Trophoblast cell (in vitro differentiated cells and primary cell): ENCODE data around the gene EP400.

ENCODE experiments used
- DNase-seq, 2 donors: peaks; one replicate each; pipeline ENCODE4 v3.0.0-alpha.2; 2016
- H2AFZ ChIP-seq: 2 replicates; pipeline ENCODE4 v1.6.1; 2013; ENCODE audit warnings: low read length, moderate library complexity, mild to moderate bottlenecking; ENCODE audit not compliant: insufficient read depth, poor library complexity
- H2AK5ac ChIP-seq: 2 replicates; pipeline ENCODE4 v1.6.1; 2013; ENCODE audit warnings: mild to moderate bottlenecking, low read length
- H2BK120ac ChIP-seq: 2 replicates; pipeline ENCODE4 v1.6.1; 2013; ENCODE audit warnings: low read length, mild to moderate bottlenecking, moderate library complexity; ENCODE audit not compliant: insufficient read depth, poor library complexity
- H2BK12ac ChIP-seq: 2 replicates; pipeline ENCODE4 v1.6.1; 2013; ENCODE audit warnings: mild to moderate bottlenecking, low read length, moderate library complexity
- H2BK5ac ChIP-seq: 2 replicates; pipeline ENCODE4 v1.6.1; 2013; ENCODE audit warnings: low read length, low read depth, moderate library complexity, mild to moderate bottlenecking; ENCODE audit not compliant: poor library complexity
- H3K14ac ChIP-seq: 2 replicates; pipeline ENCODE4 v1.6.1; 2013; ENCODE audit warnings: mild to moderate bottlenecking, low read length
- H3K18ac ChIP-seq: 2 replicates; pipeline ENCODE4 v1.6.1; 2013; ENCODE audit warnings: mild to moderate bottlenecking, low read length
- H3K23ac ChIP-seq: 2 replicates; pipeline ENCODE4 v1.6.1; 2013; ENCODE audit warnings: low read length
- H3K27ac ChIP-seq: 2 replicates; pipeline ENCODE4 v1.5.1; 2013; ENCODE audit warnings: low read depth, mild to moderate bottlenecking, inconsistent platforms, low read length, moderate library complexity
- H3K27me3 ChIP-seq: 2 replicates; pipeline ENCODE4 v1.6.1; 2013; ENCODE audit warnings: inconsistent platforms, mild to moderate bottlenecking, low read length, moderate library complexity; ENCODE audit not compliant: insufficient read depth
- H3K36me3 ChIP-seq, 2 experiments: 1 replicate in 1 of 2; 2 replicates in 1 of 2; pipeline ENCODE4 v1.6.1; 2013; ENCODE audit warnings: low read length in 2 of 2, mild to moderate bottlenecking in 2 of 2, moderate library complexity in 1 of 2; ENCODE audit not compliant: insufficient read depth in 2 of 2, control insufficient read depth in 1 of 2
- H3K4ac ChIP-seq: 2 replicates; pipeline ENCODE4 v1.6.1; 2013; ENCODE audit warnings: low read depth, mild to moderate bottlenecking, low read length, moderate library complexity
- H3K4me1 ChIP-seq, 2 experiments: 1 replicate in 1 of 2; 2 replicates in 1 of 2; pipeline ENCODE4 v1.6.1; 2013; ENCODE audit warnings: low read length in 2 of 2, mild to moderate bottlenecking in 2 of 2, moderate library complexity in 1 of 2; ENCODE audit not compliant: insufficient read depth in 2 of 2, control insufficient read depth in 1 of 2
- H3K4me2 ChIP-seq: 2 replicates; pipeline ENCODE4 v1.6.1; 2013; ENCODE audit warnings: inconsistent platforms, mild to moderate bottlenecking, low read length, moderate library complexity
- H3K4me3 ChIP-seq: 2 replicates; pipeline ENCODE4 v1.5.1; 2013; ENCODE audit warnings: mild to moderate bottlenecking, low read depth, low read length, inconsistent platforms
- H3K79me1 ChIP-seq: one replicate; pipeline ENCODE4 v1.6.1; 2013; ENCODE audit warnings: low read length
- H3K79me2 ChIP-seq: 2 replicates; pipeline ENCODE4 v1.6.1; 2013; ENCODE audit warnings: low read length, mild to moderate bottlenecking; ENCODE audit not compliant: control insufficient read depth, insufficient read depth, poor library complexity
- H3K9ac ChIP-seq: 2 replicates; pipeline ENCODE4 v1.6.1; 2013; ENCODE audit warnings: mild to moderate bottlenecking, low read length
- H3K9me3 ChIP-seq: 2 replicates; pipeline ENCODE4 v1.6.1; 2013; ENCODE audit warnings: low read depth, mild to moderate bottlenecking, control low read depth, inconsistent platforms, low read length; ENCODE audit not compliant: insufficient read depth
- H4K12ac ChIP-seq: 2 replicates; pipeline ENCODE4 v1.6.1; 2013; ENCODE audit warnings: low read depth, mild to moderate bottlenecking, low read length, moderate library complexity
- H4K8ac ChIP-seq: 2 replicates; pipeline ENCODE4 v1.6.1; 2013; ENCODE audit warnings: low read depth, mild to moderate bottlenecking, low read length, moderate library complexity
- H4K91ac ChIP-seq: one replicate; pipeline ENCODE4 v1.6.1; 2013; ENCODE audit warnings: low read depth, mild to moderate bottlenecking, low read length, moderate library complexity
- WGBS: extraction: QIAGEN DNeasy Blood & Tissue Kit; methylation state at CpG from one replicate; pipeline ENCODE4 v1.1.7; 2013; ENCODE audit warnings: missing lambda C conversion rate; ENCODE audit not compliant: insufficient read length, insufficient coverage; ENCODE audit errors: extremely low coverage; 5-methylcytosine and 5-hydroxymethylcytosine counted together

EP400 gene

GRCh38 chr12:132054983-132055382 is 105.2 kb downstream of the EP400 start:
- H4K12ac ChIP-seq, result no peak overlapping the region
- WGBS, result no CpG with 5 or more reads among the region's 12 CpGs
- no peak overlapping the region for H2BK120ac ChIP-seq
- H3K79me1 ChIP-seq, result peaks cover 5% of the 10 kb centered on the region
- H4K91ac ChIP-seq, result no peak overlapping the region
- no peak overlapping the region for H3K4me2 ChIP-seq
- no peak overlapping the region for H3K4ac ChIP-seq
- no peak for DNase-seq
- H2AK5ac ChIP-seq, result no peak overlapping the region
- peaks cover 51 to 67% of the 10 kb centered on the region in 2 experiments for H3K36me3 ChIP-seq
- no peak overlapping the region for H2AFZ ChIP-seq
- no peak overlapping the region for H2BK5ac ChIP-seq
- H3K27ac ChIP-seq, result no peak overlapping the region
- H3K4me1 ChIP-seq, result peaks cover 6 to 11% of the 10 kb centered on the region in 2 experiments
- H2BK12ac ChIP-seq, result no peak overlapping the region
- H3K14ac ChIP-seq, result no peak overlapping the region
- H4K8ac ChIP-seq, result no peak overlapping the region
- H3K9ac ChIP-seq, result no peak overlapping the region
- no peaks in the 10 kb centered on the region for H3K9me3 ChIP-seq
- H3K79me2 ChIP-seq, result no peaks in the 10 kb centered on the region
- H3K23ac ChIP-seq, result no peak overlapping the region
- H3K18ac ChIP-seq, result no peak overlapping the region
- H3K4me3 ChIP-seq, result no peak overlapping the region
- no peaks in the 10 kb centered on the region for H3K27me3 ChIP-seq

DNA sequence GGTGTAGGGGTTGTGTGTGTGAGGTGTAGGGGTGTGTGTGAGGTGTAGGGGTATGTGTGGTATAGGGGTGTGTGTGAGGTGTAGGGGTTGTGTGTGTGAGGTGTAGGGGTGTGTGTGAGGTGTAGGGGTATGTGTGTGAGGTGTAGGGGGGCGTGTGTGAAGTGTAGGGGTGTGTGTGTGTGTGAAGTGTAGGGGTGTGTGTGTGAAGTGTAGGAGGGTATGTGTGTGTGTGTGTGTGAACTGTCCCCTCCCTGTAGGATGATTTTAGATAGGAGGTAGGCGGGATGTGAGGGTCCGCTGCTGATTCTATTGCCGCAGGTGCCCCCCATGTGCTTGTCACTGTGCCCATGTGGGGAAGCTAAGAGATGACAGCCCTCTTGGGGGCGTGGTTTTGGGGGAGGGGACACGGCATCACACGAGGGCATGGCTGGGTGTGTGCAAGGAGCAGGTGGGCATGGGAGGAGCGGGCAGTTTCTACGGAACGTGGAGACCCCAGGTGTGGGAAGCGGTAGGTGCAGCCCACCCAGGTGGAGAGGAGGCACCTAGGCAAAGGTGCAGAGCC is 105.9 kb downstream of the EP400 start:
- Histone ChIP-seq H3K27me3 (no peaks in the 10 kb centered on the region), H2BK120ac (no peak overlapping the region), H3K4me1 (peaks cover 6 to 11% of the 10 kb centered on the region in 2 experiments), H3K9ac (no peak overlapping the region), H3K4me3 (no peak overlapping the region), H3K18ac (no peak overlapping the region), H3K4me2 (no peak overlapping the region), H3K79me1 (peaks cover 5% of the 10 kb centered on the region), H3K4ac (no peak overlapping the region), H2AFZ (no peak overlapping the region), H3K14ac (no peak overlapping the region), H4K91ac (no peak overlapping the region), H3K36me3 (peaks cover 49 to 61% of the 10 kb centered on the region in 2 experiments), H3K9me3 (no peaks in the 10 kb centered on the region), H3K79me2 (no peaks in the 10 kb centered on the region), H2BK5ac (no peak overlapping the region), H4K12ac (no peak overlapping the region), H2AK5ac (no peak overlapping the region), H4K8ac (no peak overlapping the region), H3K23ac (no peak overlapping the region), H3K27ac (no peak overlapping the region), H2BK12ac (no peak overlapping the region)
- 100% methylated on average over 1 of the region's 11 CpGs for WGBS
- DNase-seq, result no peak

GRCh38 chr12:132056320-132056719 is 106.6 kb downstream of the EP400 start:
- no peaks in the 10 kb centered on the region for H3K79me2 ChIP-seq
- peaks cover 5% of the 10 kb centered on the region for H3K79me1 ChIP-seq
- H4K91ac ChIP-seq, result no peak overlapping the region
- WGBS, result no CpG with 5 or more reads among the region's 5 CpGs
- no peak overlapping the region for H3K9ac ChIP-seq
- no peak overlapping the region for H3K14ac ChIP-seq
- peaks cover 6 to 11% of the 10 kb centered on the region in 2 experiments for H3K4me1 ChIP-seq
- no peaks in the 10 kb centered on the region for H3K9me3 ChIP-seq
- H3K23ac ChIP-seq, result no peak overlapping the region
- H4K12ac ChIP-seq, result no peak overlapping the region
- no peak overlapping the region for H3K4me3 ChIP-seq
- H3K27me3 ChIP-seq, result no peaks in the 10 kb centered on the region
- no peak overlapping the region for H2BK5ac ChIP-seq
- no peak for DNase-seq
- H3K4me2 ChIP-seq, result no peak overlapping the region
- H2BK120ac ChIP-seq, result no peak overlapping the region
- no peak overlapping the region for H4K8ac ChIP-seq
- H3K18ac ChIP-seq, result no peak overlapping the region
- H3K4ac ChIP-seq, result no peak overlapping the region
- H2AK5ac ChIP-seq, result no peak overlapping the region
- H2BK12ac ChIP-seq, result no peak overlapping the region
- no peak overlapping the region for H2AFZ ChIP-seq
- H3K27ac ChIP-seq, result no peak overlapping the region
- peaks cover 47 to 59% of the 10 kb centered on the region in 2 experiments for H3K36me3 ChIP-seq

GRCh38 chr12:132056951-132057350 is 107.2 kb downstream of the EP400 start:
- no peak overlapping the region for H3K14ac ChIP-seq
- H4K8ac ChIP-seq, result no peak overlapping the region
- H3K79me1 ChIP-seq, result peaks cover 5% of the 10 kb centered on the region
- H3K4me2 ChIP-seq, result no peak overlapping the region
- H3K18ac ChIP-seq, result no peak overlapping the region
- H4K91ac ChIP-seq, result no peak overlapping the region
- no peak overlapping the region for H3K27ac ChIP-seq
- no peak overlapping the region for H3K4me3 ChIP-seq
- H2AFZ ChIP-seq, result no peak overlapping the region
- H3K9me3 ChIP-seq, result no peaks in the 10 kb centered on the region
- no peak overlapping the region for H3K9ac ChIP-seq
- H3K36me3 ChIP-seq, result peaks cover 48 to 63% of the 10 kb centered on the region in 2 experiments
- H2BK12ac ChIP-seq, result no peak overlapping the region
- no peaks in the 10 kb centered on the region for H3K27me3 ChIP-seq
- H3K4me1 ChIP-seq, result peaks cover 6 to 11% of the 10 kb centered on the region in 2 experiments
- no peak overlapping the region for H2AK5ac ChIP-seq
- no CpG with 5 or more reads among the region's 5 CpGs for WGBS
- H3K79me2 ChIP-seq, result no peaks in the 10 kb centered on the region
- no peak overlapping the region for H3K23ac ChIP-seq
- peak; percentile 46 to 73 for DNase-seq
- no peak overlapping the region for H2BK120ac ChIP-seq
- no peak overlapping the region for H4K12ac ChIP-seq
- H2BK5ac ChIP-seq, result no peak overlapping the region
- no peak overlapping the region for H3K4ac ChIP-seq
